ENCODE data around the gene DEPDC5.

DNA sequence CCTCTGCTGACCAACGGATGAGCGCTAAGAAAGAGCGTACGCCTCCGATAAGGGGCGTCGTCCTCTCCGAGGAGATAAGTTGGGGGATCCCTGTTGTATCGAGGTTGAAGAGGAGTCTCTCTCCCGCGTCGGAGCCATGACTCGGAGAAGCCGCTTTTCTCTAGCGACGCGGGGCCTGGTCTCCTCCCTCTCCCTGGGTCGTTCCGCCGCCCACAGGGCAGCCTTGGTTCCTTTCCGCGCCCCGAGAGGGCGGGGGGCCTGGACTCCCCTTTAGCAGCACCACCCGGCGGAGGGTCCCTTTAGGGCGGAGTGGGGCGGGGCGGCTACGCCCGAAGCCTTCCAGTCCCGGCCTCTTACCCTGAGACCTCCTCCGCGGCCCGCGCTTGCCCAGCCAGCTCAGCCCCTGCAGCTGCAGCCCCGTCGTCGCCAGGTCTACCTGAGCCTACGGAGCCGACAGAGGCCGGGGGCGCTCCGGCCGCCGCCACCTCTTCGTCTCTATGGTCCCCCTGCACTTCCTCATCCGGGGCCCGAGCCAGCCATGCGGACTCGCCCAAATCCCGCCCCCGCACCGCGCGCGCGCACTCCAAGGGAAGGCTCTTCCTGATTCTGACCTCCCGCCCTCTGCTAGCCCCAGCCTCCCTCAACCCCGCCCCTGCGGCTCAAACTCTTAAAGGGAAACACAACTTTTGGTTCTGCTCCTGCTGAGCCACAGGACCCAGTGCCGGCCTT lies 4.0 kb upstream of the DEPDC5 start, which contains the start of gene PRR14L:
- TF ChIP-seq REST (IDR thresholded peaks at IDR 0.05; ENCODE audit: insufficient read depth in 1 of 2, low read depth in 2 of 2, low read length in 2 of 2) (peak in 1 of 2 experiments; percentile 42; a peak in 1 of 4 replicates), POLR2AphosphoS5 (IDR thresholded peaks at IDR 0.05; ENCODE audit: low read depth, low read length) (peak; percentile 81), TAF1 (IDR thresholded peaks at IDR 0.05; ENCODE audit: borderline replicate concordance, insufficient read depth, low read length) (peak; percentile 82), SIN3A (IDR thresholded peaks at IDR 0.05; ENCODE audit: borderline replicate concordance, insufficient read depth, low read length) (0 out of 2 replicates have a peak, but pooled peaks have one; percentile 21), FOXP2 (optimal IDR thresholded peaks at IDR 0.05; ENCODE audit: borderline replicate concordance, extremely low read depth, extremely low read length, insufficient read depth) (peak; percentile 55)
